ENCODE data around the gene SOX15. TPM values are rescaled to one million over a fixed set of nuclear protein-coding genes. Genes with fewer than 3 reads are reported as not detected.

Gene SOX15
- total RNA-seq, 1 donor from 2014 or later: 0.20 TPM

DNA sequence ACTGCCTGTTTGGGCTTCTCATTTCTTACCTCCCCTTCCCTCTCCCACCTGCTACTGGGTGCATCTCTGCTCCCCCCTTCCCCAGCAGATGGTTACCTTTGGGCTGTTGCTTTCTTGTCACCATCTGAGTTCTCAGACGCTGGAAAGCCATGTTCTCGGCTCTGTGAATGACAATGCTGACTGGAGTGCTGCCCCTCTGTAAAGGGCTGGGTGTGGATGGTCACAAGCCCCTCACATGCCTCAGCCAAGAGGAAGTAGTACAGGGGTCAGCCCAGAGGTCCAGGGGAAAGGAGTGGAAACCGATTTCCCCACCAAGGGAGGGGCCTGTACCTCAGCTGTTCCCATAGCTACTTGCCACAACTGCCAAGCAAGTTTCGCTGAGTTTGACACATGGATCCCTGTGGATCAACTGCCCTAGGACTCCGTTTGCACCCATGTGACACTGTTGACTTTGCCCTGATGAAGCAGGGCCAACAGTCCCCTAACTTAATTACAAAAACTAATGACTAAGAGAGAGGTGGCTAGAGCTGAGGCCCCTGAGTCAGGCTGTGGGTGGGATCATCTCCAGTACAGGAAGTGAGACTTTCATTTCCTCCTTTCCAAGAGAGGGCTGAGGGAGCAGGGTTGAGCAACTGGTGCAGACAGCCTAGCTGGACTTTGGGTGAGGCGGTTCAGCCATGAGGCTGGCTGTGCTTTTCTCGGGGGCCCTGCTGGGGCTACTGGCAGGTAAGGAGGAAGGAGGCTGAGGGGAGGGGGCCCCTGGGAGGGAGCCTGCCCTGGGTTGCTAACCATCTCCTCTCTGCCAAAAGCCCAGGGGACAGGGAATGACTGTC is 10.7 kb downstream of the SOX15 start, which contains the start of gene CD68:
CD68 (plus strand) TSS at position 638 of the 833 bp plus-strand sequence; CDS start at position 678, 40 bp downstream.
- intact Hi-C loops (cut with micrococcal nuclease): loop anchor here (10.0 kb wide), 1 partner anchor 564 kb away; the partner anchor contains the start of gene RNASEK

DNA sequence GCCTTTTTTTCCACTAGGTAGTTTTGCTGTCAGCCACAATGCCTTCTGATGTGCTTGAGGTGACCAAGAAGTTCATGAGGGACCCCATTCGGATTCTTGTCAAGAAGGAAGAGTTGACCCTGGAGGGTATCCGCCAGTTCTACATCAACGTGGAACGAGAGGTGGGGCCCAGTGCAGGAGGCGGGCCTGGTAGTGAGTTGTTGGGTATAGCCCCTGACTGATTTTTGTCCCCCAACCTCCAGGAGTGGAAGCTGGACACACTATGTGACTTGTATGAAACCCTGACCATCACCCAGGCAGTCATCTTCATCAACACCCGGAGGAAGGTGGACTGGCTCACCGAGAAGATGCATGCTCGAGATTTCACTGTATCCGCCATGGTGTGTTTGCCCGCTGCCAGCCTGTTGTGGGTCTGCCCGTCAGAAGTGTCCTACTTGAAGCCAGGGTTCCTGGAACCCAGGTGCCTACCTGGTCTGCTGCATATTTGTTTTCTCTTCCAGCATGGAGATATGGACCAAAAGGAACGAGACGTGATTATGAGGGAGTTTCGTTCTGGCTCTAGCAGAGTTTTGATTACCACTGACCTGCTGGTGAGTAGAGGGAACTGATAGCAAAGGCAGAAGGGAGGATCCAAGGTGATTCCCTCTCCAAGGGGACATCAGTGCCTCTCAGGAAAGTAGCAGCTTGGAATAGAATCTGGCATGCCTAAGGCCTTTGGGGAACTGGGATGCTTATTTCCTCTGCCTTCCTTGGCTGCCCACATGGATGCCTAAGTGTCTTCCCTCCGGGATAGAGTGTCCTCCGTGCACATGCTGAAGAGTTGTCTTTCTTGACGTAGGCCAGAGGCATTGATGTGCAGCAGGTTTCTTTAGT is 12.3 kb downstream of the SOX15 start:
- intact Hi-C loops (cut with micrococcal nuclease): loop anchor here (10.0 kb wide), 1 partner anchor 563 kb away; the partner anchor contains the start of gene RNASEK

DNA sequence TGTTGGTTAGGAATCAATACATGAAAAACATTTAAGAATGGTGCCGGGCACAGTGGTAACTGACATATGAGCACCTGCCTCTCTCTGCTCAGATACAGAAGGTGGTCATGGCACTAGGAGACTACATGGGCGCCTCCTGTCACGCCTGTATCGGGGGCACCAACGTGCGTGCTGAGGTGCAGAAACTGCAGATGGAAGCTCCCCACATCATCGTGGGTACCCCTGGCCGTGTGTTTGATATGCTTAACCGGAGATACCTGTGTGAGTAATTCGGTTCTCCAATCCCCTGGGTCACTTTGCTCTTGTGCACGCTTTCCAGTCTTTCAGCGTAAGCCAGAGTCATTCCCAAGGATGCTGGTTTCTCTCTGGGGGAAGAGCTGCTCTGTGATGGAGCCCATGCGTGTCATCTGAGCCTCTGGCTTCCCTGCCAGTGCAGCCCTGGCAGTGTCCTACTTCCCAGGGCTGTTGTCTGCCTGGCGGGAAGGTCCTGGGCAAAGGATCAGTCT is 13.4 kb downstream of the SOX15 start:
- intact Hi-C loops (cut with micrococcal nuclease): loop anchor here (10.0 kb wide), 1 partner anchor 562 kb away; the partner anchor contains the start of gene RNASEK

DNA sequence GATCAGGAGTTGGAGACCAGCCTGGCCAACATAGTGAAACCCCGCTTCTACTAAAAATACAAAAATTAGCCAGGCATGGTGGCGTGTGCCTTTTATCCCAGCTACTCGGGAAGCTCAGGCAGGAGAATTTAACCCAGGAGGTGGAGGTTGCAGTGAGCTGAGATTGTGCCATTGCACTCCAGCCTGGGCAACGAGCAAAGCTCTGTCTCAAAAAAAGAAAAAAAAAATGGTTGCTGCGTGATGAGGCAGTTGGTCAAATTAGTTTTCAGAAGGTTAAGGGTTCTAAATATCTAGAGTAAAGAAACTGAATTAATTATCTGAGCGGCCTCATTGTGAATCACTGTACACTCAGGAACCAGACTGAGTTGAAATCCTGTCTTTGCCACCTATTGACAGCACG is 13.9 kb downstream of the SOX15 start:
- intact Hi-C loops (cut with micrococcal nuclease): loop anchor here (10.0 kb wide), 1 partner anchor 561 kb away; the partner anchor contains the start of gene RNASEK

DNA sequence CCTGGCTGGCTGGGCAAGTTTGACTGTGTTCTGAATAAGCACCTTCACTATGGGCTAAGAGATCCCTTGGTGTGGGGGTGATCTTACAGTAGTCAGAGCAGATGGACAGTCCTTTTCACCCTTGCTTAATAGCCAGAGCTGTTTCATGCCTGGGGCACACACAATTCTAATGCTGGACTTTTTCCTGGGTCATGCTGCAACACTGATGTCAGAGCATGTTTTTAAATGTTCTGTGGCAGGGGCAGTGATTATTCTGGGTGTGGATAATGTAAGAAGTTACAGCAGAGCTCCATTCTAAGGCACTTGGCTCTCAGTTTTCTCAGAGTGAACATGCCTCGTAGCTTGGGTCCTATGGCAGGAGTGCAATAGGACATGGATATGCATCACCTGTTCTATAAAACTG is 14.4 kb downstream of the SOX15 start:
- intact Hi-C loops (cut with micrococcal nuclease): loop anchor here (10.0 kb wide), 1 partner anchor 561 kb away; the partner anchor contains the start of gene RNASEK

DNA sequence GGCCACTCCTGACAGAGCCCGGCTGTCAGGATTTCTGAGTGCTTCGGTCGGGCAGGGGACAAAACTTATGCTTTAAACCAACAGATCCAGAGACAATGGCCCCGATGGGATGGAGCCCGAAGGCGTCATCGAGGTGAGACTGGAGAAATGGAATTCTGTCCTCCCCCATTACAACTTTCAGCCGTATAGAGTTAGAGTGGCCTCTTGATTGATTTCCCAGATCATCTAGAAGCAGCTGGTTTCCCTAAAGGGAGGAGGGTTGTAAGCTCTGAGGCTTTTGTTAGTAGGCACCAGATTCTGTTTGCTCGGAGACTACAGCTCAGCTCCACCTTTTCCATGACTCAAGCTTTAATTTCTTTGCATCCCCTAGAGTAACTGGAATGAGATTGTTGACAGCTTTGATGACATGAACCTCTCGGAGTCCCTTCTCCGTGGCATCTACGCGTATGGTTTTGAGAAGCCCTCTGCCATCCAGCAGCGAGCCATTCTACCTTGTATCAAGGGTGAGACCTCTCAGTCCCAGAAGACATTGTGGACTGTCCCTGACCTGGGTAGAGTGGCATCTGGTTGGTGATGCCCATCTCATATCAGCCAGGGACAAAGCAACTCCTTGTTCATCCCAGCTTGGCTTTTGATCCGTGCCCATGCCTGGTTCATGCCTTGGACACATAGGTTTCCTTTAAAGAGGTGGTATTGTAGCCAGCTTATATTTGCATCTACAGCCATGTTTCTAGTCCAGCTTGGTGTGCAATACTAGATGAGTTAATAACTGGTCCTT is 15.5 kb downstream of the SOX15 start:
- intact Hi-C loops (cut with micrococcal nuclease): loop anchor here (10.0 kb wide), 1 partner anchor 560 kb away; the partner anchor contains the start of gene RNASEK

DNA sequence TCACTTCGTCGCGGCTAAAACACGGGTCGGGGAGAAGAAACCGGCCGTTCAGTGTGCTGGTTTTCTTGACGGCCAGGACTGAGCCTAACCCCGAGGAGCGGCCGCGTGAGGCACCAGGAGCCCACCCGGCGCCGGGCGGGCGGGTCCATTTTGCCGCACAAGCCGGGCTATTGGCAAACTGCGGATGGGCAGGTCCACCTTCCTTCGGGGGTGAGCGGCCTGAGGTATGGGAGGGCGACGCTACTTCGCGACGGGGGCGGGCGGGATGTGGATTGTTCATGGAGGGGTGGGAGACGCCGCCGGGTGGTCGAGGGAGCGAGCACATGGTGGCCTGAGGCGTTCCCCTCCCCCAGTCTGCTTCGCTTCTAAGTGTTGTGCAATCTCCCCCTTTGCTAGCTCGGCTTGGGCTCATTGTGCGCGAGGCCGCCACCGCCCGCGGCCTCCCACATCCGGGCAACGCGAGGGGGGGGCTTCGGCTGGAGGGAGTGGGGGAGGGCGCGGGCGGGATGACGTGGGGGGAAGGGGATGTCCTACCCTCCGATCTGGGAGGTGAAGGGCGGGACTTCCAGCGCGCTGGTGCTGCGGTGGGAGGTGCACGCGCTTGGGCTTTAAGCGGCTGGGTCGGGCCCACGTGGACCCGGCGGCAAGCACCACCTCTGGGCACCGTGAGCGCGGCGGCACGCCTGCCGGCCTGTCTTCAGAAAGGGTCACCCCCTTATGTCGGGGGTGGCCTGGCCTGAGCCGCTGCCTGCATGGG is 16.4 kb downstream of the SOX15 start:
- intact Hi-C loops (cut with micrococcal nuclease): loop anchor here (2.0 to 10.0 kb wide), 4 partner anchors 179 to 583 kb away; partner anchors contain the start of genes PLSCR3 and RNASEK

DNA sequence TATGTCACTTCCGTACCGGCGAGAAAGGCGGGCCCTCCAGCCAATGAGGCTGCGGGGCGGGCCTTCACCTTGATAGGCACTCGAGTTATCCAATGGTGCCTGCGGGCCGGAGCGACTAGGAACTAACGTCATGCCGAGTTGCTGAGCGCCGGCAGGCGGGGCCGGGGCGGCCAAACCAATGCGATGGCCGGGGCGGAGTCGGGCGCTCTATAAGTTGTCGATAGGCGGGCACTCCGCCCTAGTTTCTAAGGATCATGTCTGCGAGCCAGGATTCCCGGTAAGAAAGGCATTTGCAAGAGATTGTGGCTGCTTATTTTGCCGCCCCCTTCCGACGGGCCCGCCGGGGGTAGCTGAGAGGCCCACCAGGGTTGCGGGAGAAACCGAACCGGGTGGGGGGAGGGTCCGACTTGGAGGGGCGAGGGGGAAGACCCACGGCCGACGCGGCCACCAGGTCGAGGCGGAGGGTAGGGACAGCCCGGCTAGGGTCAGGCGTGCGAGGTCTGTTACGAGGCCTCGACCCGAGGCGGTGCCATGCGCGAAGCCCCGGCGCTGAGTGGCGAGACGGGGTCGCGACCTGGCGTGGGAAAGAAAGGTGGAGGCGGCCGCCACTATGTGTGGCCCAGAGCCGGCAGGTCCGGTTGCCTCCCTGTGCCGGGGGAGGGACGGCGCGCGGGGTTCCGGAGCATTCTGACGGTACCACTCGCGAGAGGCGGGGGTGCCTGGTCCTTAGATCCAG is 17.1 kb downstream of the SOX15 start:
- intact Hi-C loops (cut with micrococcal nuclease): loop anchor here (1.0 to 10.0 kb wide), 16 partner anchors 11 to 584 kb away; partner anchors contain the start of genes EIF5A, ELP5, MPDU1 and NAA38

DNA sequence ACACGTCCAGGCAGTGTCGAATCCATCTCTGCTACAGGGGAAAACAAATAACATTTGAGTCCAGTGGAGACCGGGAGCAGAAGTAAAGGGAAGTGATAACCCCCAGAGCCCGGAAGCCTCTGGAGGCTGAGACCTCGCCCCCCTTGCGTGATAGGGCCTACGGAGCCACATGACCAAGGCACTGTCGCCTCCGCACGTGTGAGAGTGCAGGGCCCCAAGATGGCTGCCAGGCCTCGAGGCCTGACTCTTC is 17.6 kb downstream of the SOX15 start:
- intact Hi-C loops (cut with micrococcal nuclease): loop anchor here (1.0 to 10.0 kb wide), 16 partner anchors 11 to 585 kb away; partner anchors contain the start of genes EIF5A, ELP5, MPDU1 and NAA38

DNA sequence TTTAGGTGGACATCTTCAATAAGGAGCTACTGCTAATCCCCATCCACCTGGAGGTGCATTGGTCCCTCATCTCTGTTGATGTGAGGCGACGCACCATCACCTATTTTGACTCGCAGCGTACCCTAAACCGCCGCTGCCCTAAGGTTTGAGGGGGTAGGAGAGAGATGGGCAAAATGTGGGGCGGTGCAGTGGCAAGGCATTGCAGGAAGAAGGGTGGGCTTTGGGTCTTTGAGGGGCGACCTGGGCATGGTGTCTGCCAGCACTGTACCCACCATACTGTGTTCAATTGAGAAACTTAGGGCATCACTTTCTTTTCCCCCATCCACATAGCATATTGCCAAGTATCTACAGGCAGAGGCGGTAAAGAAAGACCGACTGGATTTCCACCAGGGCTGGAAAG is 19.5 kb downstream of the SOX15 start:
- intact Hi-C loops (cut with micrococcal nuclease): loop anchor here (10.0 kb wide), 1 partner anchor 556 kb away; the partner anchor contains the start of gene RNASEK

DNA sequence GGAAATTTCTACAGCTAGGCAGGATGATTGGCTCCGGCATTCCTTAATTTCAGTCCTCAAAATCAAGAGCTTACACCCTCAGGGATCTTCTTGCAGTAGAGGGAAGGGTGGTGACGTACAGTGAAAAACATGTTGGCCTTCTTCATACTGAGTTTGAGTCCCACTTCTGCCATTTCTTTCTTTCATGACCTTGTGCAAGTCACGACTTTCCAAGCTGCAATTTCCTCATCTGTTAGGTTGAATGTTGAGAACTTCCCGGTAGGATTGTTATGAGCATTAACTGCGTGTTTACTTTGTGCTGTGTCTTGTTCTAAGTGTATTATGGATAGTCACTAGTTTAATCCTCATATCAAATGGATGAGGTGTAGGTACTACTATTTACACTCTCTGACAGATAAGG is 20.3 kb downstream of the SOX15 start:
- intact Hi-C loops (cut with micrococcal nuclease): no loop called here

DNA sequence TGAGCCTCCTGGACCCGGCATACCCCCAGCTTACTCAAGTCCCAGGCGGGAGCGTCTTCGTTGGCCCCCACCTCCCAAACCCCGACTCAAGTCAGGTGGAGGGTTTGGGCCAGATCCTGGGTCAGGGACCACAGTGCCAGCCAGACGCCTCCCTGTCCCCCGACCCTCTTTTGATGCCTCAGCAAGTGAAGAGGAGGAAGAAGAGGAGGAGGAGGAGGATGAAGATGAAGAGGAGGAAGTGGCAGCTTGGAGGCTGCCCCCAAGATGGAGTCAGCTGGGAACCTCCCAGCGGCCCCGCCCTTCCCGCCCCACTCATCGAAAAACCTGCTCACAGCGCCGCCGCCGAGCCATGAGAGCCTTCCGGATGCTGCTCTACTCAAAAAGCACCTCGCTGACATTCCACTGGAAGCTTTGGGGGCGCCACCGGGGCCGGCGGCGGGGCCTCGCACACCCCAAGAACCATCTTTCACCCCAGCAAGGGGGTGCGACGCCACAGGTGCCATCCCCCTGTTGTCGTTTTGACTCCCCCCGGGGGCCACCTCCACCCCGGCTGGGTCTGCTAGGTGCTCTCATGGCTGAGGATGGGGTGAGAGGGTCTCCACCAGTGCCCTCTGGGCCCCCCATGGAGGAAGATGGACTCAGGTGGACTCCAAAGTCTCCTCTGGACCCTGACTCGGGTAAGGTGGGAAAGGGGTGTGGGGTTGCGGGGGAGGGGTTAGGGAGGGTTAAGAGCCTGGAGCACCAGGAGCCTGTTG is 26.6 kb downstream of the SOX15 start:
- intact Hi-C loops (cut with micrococcal nuclease): no loop called here

DNA sequence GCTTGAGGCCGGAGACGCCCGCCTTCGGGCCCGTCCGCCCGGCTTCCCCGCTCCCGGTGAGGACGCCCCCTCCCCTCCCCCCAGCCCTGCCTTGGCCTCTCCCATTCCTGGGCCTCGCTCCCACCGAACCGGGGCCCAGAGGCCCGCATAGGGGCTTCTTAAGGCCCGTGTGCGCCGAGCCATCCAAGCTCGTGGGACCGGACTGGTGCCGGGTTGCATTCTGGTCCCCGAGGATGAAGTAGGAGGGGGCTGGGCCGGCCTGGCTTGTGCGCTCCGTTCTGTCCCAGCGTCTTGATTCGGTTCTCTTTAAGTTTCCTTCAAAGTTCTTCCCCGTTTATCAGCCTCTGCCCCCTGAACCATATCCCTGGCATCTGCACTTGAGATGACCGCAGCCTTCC is 27.7 kb downstream of the SOX15 start:
- intact Hi-C loops (cut with micrococcal nuclease): no loop called here

DNA sequence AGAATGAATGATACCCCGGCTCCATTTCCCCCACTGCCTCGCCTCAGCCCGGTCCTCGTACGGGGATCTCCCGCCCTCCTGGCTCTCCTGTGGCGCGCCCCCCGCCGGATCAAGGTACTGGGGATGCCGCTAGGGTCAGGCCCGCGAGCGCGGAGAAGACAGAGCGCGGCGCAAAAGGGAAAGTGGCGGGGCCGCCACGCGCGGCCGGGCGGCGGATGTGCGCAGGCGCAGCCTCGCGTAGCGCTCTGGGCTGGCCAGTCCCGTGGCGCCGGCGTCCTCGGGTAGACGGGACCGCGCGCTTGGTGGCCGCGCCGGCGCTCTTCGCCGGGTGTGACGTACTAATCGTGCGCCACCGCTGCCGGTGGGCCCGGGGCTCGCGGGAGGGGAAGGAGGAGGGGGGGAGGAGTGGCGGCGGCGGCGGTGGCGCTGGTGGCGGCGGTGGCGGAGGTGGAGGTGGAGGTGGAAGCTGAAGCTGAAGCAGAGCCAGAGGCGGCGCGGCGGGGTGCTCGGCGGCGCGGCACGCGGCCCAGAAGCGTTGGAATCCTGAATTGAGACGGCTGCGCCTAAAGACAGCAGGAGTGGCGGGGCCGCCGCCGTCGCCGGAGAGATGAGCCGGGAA is 28.2 kb downstream of the SOX15 start, which contains the start of gene SENP3:
SENP3 (plus strand) TSS at position 331 of the 619 bp plus-strand sequence. CDS start 1,158 bp downstream, outside the sequence.
- intact Hi-C loops (cut with micrococcal nuclease): loop anchor here (1.0 kb wide), 13 partner anchors 9 to 309 kb away; partner anchors contain the start of genes ELP5, MPDU1, POLR2A and TMEM102

DNA sequence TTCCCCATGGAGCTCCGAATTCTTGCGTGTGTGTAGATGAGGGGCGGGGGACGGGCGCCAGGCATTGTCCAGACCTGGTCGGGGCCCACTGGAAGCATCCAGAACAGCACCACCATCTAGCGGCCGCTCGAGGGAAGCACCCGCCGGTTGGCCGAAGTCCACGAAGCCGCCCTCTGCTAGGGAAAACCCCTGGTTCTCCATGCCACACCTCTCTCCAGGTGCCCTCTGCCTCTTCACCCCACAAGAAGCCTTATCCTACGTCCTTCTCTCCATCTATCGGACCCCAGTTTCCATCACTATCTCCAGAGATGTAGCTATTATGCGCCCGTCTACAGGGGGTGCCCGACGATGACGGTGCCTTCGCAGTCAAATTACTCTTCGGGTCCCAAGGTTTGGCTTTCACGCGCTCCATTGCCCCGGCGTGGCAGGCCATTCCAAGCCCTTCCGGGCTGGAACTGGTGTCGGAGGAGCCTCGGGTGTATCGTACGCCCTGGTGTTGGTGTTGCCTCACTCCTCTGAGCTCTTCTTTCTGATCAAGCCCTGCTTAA is 28.8 kb downstream of the SOX15 start:
- intact Hi-C loops (cut with micrococcal nuclease): loop anchor here (1.0 kb wide), 13 partner anchors 9 to 309 kb away; partner anchors contain the start of genes ELP5, MPDU1, POLR2A and TMEM102

DNA sequence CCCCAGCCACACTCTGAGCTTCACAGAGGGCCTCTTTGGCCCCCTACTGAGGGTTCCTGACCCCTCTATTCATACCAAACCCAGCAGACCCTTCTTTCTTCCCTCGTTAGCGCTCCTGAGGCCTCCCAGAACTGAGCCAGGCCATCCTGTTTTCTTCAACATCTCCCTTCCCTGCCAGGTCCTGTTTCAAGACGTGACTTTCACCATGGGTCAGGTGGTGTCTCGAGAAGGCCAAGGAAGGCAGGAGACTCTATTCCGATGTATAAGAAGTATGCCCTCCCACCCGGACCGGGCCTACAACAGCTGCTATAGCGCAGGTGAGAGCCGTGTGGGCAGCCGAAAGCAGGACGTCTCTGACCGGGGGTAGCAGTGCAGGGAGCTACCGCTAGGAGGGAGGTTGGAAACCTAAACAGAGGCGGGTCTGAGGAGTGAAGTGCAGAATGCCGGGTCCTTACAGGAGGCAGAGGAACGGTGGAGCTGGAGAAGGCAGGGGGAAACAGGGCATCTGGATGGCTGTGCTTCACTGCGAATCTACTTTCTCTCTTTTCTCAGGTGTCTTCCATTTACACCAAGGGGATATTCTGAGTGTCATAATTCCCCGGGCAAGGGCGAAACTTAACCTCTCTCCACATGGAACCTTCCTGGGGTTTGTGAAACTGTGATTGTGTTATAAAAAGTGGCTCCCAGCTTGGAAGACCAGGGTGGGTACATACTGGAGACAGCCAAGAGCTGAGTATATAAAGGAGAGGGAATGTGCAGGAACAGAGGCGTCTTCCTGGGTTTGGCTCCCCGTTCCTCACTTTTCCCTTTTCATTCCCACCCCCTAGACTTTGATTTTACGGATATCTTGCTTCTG is 29.5 kb downstream of the SOX15 start:
- intact Hi-C loops (cut with micrococcal nuclease): loop anchor here (1.0 kb wide), 13 partner anchors 8 to 308 kb away; partner anchors contain the start of genes ELP5, MPDU1, POLR2A and TMEM102
